HEK293 (cell line): ENCODE measurements around the gene COL24A1.

Source experiments
- CTCF ChIA-PET: fragments of 350-600 bp; formaldehyde crosslinking; extraction: SDS; loops from one replicate; lab custom pipeline; 2021; ENCODE audit warnings: antibody characterized with exemption; lab: Yijun Ruan, JAX
- POLR2A ChIA-PET: fragments of 300-600 bp; formaldehyde crosslinking; extraction: SDS; loops from one replicate; lab custom pipeline; 2020; ENCODE audit warnings: antibody characterized with exemption, inconsistent platforms; lab: Yijun Ruan, JAX
- H3K27ac ChIP-seq: fragments of 200-500 bp; sonication (Bioruptor generic); 2 replicates; pipeline ENCODE4 v1.5.1; 2014; ENCODE audit warnings: low read depth, low read length, control low read depth, inconsistent platforms; ENCODE audit errors: extremely low read depth
- H3K36me3 ChIP-seq, 2 experiments: fragments of 200-500 bp in 1 of 2; sonication (Bioruptor generic) in 1 of 2; 1 replicate in 1 of 2; 2 replicates in 1 of 2; pipeline ENCODE4 v1.5.1; 2014 to 2017; ENCODE audit warnings: inconsistent platforms in 2 of 2, low read length in 2 of 2; ENCODE audit not compliant: control insufficient read depth in 2 of 2, insufficient read depth in 1 of 2
- H3K4me1 ChIP-seq: fragments of 200-500 bp; sonication (Bioruptor generic); 2 replicates; pipeline ENCODE4 v1.5.1; 2014; ENCODE audit warnings: mild to moderate bottlenecking, low read length, inconsistent platforms; ENCODE audit not compliant: control insufficient read depth, insufficient read depth
- H3K4me3 ChIP-seq: 2 replicates; pipeline ENCODE4 v1.5.1; 2011; ENCODE audit warnings: low read depth, mild to moderate bottlenecking, control low read depth, low read length, moderate library complexity
- H3K9me3 ChIP-seq: fragments of 200-500 bp; sonication (Bioruptor generic); 2 replicates; pipeline ENCODE4 v1.5.1; 2014; ENCODE audit warnings: low read depth, low read length, inconsistent platforms; ENCODE audit not compliant: control insufficient read depth, insufficient read depth
- BCL6B ChIP-seq: fragments of 450-650 bp; formaldehyde crosslinking; IDR thresholded peaks from 2 replicates; pipeline ENCODE4 v1.5.1; 2017; ENCODE audit warnings: missing biosample characterization, missing genetic modification characterization
- GLIS2 ChIP-seq: fragments of 450-650 bp; formaldehyde crosslinking; IDR thresholded peaks from 2 replicates; pipeline ENCODE4 v1.5.1; 2016; ENCODE audit warnings: missing biosample characterization, missing genetic modification characterization
- KLF1 ChIP-seq: fragments of 450-650 bp; formaldehyde crosslinking; IDR thresholded peaks from 2 replicates; pipeline ENCODE4 v1.5.1; 2016; ENCODE audit warnings: missing biosample characterization, missing genetic modification characterization
- ZBTB10 ChIP-seq: fragments of 450-650 bp; formaldehyde crosslinking; IDR thresholded peaks from 2 replicates; pipeline ENCODE4 v1.5.1; 2016; ENCODE audit warnings: missing biosample characterization, missing genetic modification characterization
- ZBTB21 ChIP-seq: fragments of 450-650 bp; formaldehyde crosslinking; IDR thresholded peaks from 2 replicates; pipeline ENCODE4 v1.5.1; 2017; ENCODE audit warnings: missing biosample characterization, missing genetic modification characterization
- ZNF114 ChIP-seq: fragments of 450-650 bp; formaldehyde crosslinking; IDR thresholded peaks from 2 replicates; pipeline ENCODE4 v1.5.0; 2017; ENCODE audit warnings: missing biosample characterization, missing genetic modification characterization
- ZNF157 ChIP-seq: fragments of 450-650 bp; formaldehyde crosslinking; IDR thresholded peaks from 2 replicates; pipeline ENCODE4 v1.5.1; 2016; ENCODE audit warnings: missing biosample characterization, missing genetic modification characterization
- ZNF19 ChIP-seq: fragments of 450-650 bp; formaldehyde crosslinking; IDR thresholded peaks from 2 replicates; pipeline ENCODE4; 2016; ENCODE audit warnings: missing biosample characterization, missing genetic modification characterization, low read depth
- ZNF214 ChIP-seq: fragments of 450-650 bp; formaldehyde crosslinking; IDR thresholded peaks from 2 replicates; pipeline ENCODE4 v1.5.1; 2017; ENCODE audit warnings: missing biosample characterization, mild to moderate bottlenecking, missing genetic modification characterization, borderline replicate concordance
- ZNF248 ChIP-seq: fragments of 450-650 bp; formaldehyde crosslinking; IDR thresholded peaks from 2 replicates; pipeline ENCODE4 v1.5.1; 2017; ENCODE audit warnings: missing biosample characterization, missing genetic modification characterization
- ZNF37A ChIP-seq: fragments of 450-650 bp; IDR thresholded peaks from 2 replicates; pipeline ENCODE4 v1.5.1; 2018; ENCODE audit warnings: missing biosample characterization, missing genetic modification characterization
- ZNF398 ChIP-seq: fragments of 450-650 bp; formaldehyde crosslinking; IDR thresholded peaks from 2 replicates; pipeline ENCODE4 v1.5.1; 2017; ENCODE audit warnings: missing biosample characterization, missing genetic modification characterization
- ZNF510 ChIP-seq: fragments of 450-650 bp; formaldehyde crosslinking; IDR thresholded peaks from 2 replicates; pipeline ENCODE4 v1.5.1; 2018; ENCODE audit warnings: mild to moderate bottlenecking, missing genetic modification characterization, missing biosample characterization; ENCODE audit not compliant: insufficient replicate concordance
- ZNF548 ChIP-seq: fragments of 450-650 bp; formaldehyde crosslinking; IDR thresholded peaks from 2 replicates; pipeline ENCODE4 v1.5.1; 2016; ENCODE audit warnings: missing biosample characterization, missing genetic modification characterization
- ZNF560 ChIP-seq: fragments of 450-650 bp; formaldehyde crosslinking; IDR thresholded peaks from 2 replicates; pipeline ENCODE4 v1.5.1; 2017; ENCODE audit warnings: missing biosample characterization, missing genetic modification characterization, borderline replicate concordance
- ZNF692 ChIP-seq: fragments of 450-650 bp; formaldehyde crosslinking; IDR thresholded peaks from 2 replicates; pipeline ENCODE4 v1.5.1; 2016; ENCODE audit warnings: missing biosample characterization, missing genetic modification characterization
- ZNF747 ChIP-seq: fragments of 450-650 bp; formaldehyde crosslinking; IDR thresholded peaks from 2 replicates; pipeline ENCODE4 v1.5.1; 2016; ENCODE audit warnings: missing biosample characterization, missing genetic modification characterization
- ZNF776 ChIP-seq: fragments of 450-650 bp; formaldehyde crosslinking; IDR thresholded peaks from 2 replicates; pipeline ENCODE4 v1.5.0; 2017; ENCODE audit warnings: missing biosample characterization, missing genetic modification characterization, borderline replicate concordance
- TF ChIP-seq, protein P1 (sequence below): fragments of 450-650 bp; formaldehyde crosslinking; IDR thresholded peaks from 2 replicates; pipeline ENCODE4 v1.5.1; 2017; ENCODE audit warnings: missing biosample characterization, missing genetic modification characterization
- TF ChIP-seq, protein P2 (sequence below): fragments of 450-650 bp; formaldehyde crosslinking; IDR thresholded peaks from 2 replicates; pipeline ENCODE4 v1.5.1; 2016; ENCODE audit warnings: missing biosample characterization, missing genetic modification characterization

Gene COL24A1

GRCh38 chr1:86000601-86001000, 156.0 kb downstream of the COL24A1 start:
- no peaks in the 10 kb centered on the region for H3K36me3 ChIP-seq
- no peaks in the 10 kb centered on the region for H3K4me1 ChIP-seq
- no peak overlapping the region for H3K4me3 ChIP-seq
- no peak for TF ChIP-seq KLF1 (tag by site-specific recombination)
- TF ChIP-seq ZBTB21 (tag by site-specific recombination), result no peak
- no peak for TF ChIP-seq ZBTB10
- TF ChIP-seq ZNF248 (tag by site-specific recombination), result no peak
- TF ChIP-seq ZNF114 (tag by site-specific recombination), result no peak
- TF ChIP-seq ZNF747 (tag by site-specific recombination), result no peak
- TF ChIP-seq ZNF692 (tag by site-specific recombination), result no peak
- TF ChIP-seq, protein P1, sequence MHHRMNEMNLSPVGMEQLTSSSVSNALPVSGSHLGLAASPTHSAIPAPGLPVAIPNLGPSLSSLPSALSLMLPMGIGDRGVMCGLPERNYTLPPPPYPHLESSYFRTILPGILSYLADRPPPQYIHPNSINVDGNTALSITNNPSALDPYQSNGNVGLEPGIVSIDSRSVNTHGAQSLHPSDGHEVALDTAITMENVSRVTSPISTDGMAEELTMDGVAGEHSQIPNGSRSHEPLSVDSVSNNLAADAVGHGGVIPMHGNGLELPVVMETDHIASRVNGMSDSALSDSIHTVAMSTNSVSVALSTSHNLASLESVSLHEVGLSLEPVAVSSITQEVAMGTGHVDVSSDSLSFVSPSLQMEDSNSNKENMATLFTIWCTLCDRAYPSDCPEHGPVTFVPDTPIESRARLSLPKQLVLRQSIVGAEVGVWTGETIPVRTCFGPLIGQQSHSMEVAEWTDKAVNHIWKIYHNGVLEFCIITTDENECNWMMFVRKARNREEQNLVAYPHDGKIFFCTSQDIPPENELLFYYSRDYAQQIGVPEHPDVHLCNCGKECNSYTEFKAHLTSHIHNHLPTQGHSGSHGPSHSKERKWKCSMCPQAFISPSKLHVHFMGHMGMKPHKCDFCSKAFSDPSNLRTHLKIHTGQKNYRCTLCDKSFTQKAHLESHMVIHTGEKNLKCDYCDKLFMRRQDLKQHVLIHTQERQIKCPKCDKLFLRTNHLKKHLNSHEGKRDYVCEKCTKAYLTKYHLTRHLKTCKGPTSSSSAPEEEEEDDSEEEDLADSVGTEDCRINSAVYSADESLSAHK, result no peak
- TF ChIP-seq ZNF37A, result no peak
- no peak overlapping the region for H3K27ac ChIP-seq
- CTCF ChIA-PET, result interaction anchor here (0.7 kb wide), 1 partner anchor 9 kb away, joined by 3 read pairs; no protein-coding TSS in a partner anchor
- no peaks in the 10 kb centered on the region for H3K9me3 ChIP-seq
- POLR2A ChIA-PET, result no interaction called here

DNA sequence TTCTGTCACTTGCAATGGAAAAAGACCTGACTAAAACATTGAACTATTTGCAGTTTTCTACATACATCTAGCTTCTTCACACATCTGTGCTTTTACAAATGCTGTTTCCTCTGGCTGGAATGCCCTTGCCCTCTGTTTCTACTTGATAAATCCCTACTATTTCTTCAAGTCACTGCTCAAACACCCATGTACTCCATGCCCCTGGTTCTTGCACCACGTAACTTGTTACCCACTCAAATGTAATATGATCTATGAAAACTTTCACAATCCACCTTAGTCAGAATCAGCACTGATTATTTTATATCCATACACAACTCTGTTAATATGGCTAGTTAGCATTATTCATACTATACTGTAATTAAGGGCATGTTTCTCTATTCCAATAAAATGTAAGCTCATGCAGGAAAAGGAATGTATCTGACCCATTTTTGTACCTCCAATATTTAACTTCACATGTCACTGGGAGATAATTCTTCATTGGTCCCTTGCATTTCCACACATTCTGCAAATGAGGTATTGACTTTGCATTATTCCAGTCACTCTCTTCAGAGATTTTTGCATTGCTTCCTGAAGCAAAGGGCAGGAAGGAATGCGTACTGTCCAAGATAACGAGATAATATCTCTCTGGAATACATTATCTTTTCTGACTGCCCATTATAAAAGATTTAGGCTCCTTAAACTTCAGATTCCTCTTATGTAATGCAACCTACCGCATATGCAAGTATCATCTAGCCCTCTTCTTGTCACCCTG, 158.3 kb downstream of the COL24A1 start:
- Histone ChIP-seq H3K4me3 (no peak overlapping the region), H3K36me3 (no peaks in the 10 kb centered on the region), H3K4me1 (no peaks in the 10 kb centered on the region), H3K9me3 (no peaks in the 10 kb centered on the region), H3K27ac (no peak overlapping the region)
- POLR2A ChIA-PET, result no interaction called here
- CTCF ChIA-PET, result interaction anchor here (0.5 to 2.0 kb wide), 3 partner anchors 20 to 1022 kb away, joined by 3 to 6 read pairs (median 3); no protein-coding TSS in a partner anchor
- TF ChIP-seq ZNF510 (tag by site-specific recombination) (no peak), ZNF214 (tag by site-specific recombination) (no peak), BCL6B (tag by site-specific recombination) (no peak), ZNF548 (no peak), GLIS2 (tag by site-specific recombination) (no peak), ZNF19 (tag by site-specific recombination) (no peak), ZNF776 (tag by site-specific recombination) (no peak), ZNF157 (no peak), ZNF398 (tag by site-specific recombination) (no peak), ZNF560 (tag by site-specific recombination) (no peak), ZNF114 (tag by site-specific recombination) (no peak)
- TF ChIP-seq, protein P2, sequence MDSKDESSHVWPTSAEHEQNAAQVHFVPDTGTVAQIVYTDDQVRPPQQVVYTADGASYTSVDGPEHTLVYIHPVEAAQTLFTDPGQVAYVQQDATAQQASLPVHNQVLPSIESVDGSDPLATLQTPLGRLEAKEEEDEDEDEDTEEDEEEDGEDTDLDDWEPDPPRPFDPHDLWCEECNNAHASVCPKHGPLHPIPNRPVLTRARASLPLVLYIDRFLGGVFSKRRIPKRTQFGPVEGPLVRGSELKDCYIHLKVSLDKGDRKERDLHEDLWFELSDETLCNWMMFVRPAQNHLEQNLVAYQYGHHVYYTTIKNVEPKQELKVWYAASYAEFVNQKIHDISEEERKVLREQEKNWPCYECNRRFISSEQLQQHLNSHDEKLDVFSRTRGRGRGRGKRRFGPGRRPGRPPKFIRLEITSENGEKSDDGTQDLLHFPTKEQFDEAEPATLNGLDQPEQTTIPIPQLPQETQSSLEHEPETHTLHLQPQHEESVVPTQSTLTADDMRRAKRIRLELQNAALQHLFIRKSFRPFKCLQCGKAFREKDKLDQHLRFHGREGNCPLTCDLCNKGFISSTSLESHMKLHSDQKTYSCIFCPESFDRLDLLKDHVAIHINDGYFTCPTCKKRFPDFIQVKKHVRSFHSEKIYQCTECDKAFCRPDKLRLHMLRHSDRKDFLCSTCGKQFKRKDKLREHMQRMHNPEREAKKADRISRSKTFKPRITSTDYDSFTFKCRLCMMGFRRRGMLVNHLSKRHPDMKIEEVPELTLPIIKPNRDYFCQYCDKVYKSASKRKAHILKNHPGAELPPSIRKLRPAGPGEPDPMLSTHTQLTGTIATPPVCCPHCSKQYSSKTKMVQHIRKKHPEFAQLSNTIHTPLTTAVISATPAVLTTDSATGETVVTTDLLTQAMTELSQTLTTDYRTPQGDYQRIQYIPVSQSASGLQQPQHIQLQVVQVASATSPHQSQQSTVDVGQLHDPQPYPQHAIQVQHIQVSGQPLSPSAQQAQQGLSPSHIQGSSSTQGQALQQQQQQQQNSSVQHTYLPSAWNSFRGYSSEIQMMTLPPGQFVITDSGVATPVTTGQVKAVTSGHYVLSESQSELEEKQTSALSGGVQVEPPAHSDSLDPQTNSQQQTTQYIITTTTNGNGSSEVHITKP (tag by site-specific recombination), result no peak
